Measurements from ENCODE around the gene ITPR3.

The ITPR3 gene

GRCh38 chr6:33656844-33657243 is 35.7 kb downstream of the ITPR3 start:
- no CpG with 5 or more reads among the region's 5 CpGs for WGBS, 2 donors (ENCODE audit: extremely low coverage in 2 of 2, insufficient read length in 2 of 2, insufficient replicate concordance in 1 of 2)

GRCh38 chr6:33658982-33659689 is 38.0 kb downstream of the ITPR3 start:
- Histone ChIP-seq H3K27me3 (ENCODE audit: control insufficient read depth in 3 of 3, insufficient read depth in 3 of 3, low read depth in 1 of 3, low read length in 3 of 3) (no peaks in the 10 kb centered on the region), H3K4me3 (ENCODE audit: low read length in 2 of 2) (no peak overlapping the region), H3K4me1 (ENCODE audit: control insufficient read depth in 2 of 2, insufficient read depth in 1 of 2, low read depth in 1 of 2, low read length in 2 of 2) (peaks cover 4 to 9% of the 10 kb centered on the region in 2 donors), H2BK12ac (ENCODE audit: low read length) (no peak overlapping the region), H2BK5ac (ENCODE audit: low read length) (peak overlapping the region; percentile 54), H3K4ac (ENCODE audit: low read length) (no peak overlapping the region), H3K79me1 (ENCODE audit: low read depth, low read length) (no peaks in the 10 kb centered on the region), H2AFZ (ENCODE audit: low read length) (no peak overlapping the region), H3K14ac (ENCODE audit: low read length) (no peak overlapping the region), H3K36me3 (replicated peaks in 1 of 2; ENCODE audit: control insufficient read depth in 2 of 2, insufficient read depth in 2 of 2, low read length in 2 of 2) (no peaks in the 10 kb centered on the region), H3K23ac (ENCODE audit: low read depth, low read length, poor library complexity) (peak overlapping the region; percentile 6), H2BK120ac (ENCODE audit: low read depth, low read length) (no peak overlapping the region), H2AK5ac (ENCODE audit: low read depth, low read length) (peak overlapping the region; percentile 4), H3K9ac (ENCODE audit: low read depth, low read length, poor library complexity) (no peak overlapping the region), H3K9me3 (replicated peaks in 1 of 2; ENCODE audit: control insufficient read depth in 2 of 2, insufficient read depth in 1 of 2, low read depth in 1 of 2, low read length in 2 of 2) (no peaks in the 10 kb centered on the region), H4K91ac (ENCODE audit: low read depth, low read length, poor library complexity) (no peak overlapping the region), H3K18ac (ENCODE audit: low read length) (peak overlapping the region; percentile 60), H2BK15ac (ENCODE audit: low read length) (no peak overlapping the region), H4K8ac (ENCODE audit: low read depth, low read length) (no peak overlapping the region), H3K4me2 (ENCODE audit: insufficient read depth, low read length, poor library complexity, severe bottlenecking) (no peak overlapping the region), H3K27ac (replicated peaks; ENCODE audit: low read length) (no peak overlapping the region)
- DNase-seq (ENCODE audit: low spot score) = no peak
- WGBS, 2 donors (ENCODE audit: extremely low coverage in 2 of 2, insufficient read length in 2 of 2, insufficient replicate concordance in 1 of 2) = no CpG with 5 or more reads among the region's 16 CpGs

More at GRCh38 chr6:33656844-33657243, 35.7 kb downstream of the ITPR3 start:
- Histone ChIP-seq H4K91ac (ENCODE audit: low read depth, low read length, poor library complexity) (no peak overlapping the region), H3K4me3 (ENCODE audit: low read length in 2 of 2) (no peak overlapping the region), H3K27me3 (ENCODE audit: control insufficient read depth in 3 of 3, insufficient read depth in 3 of 3, low read depth in 1 of 3, low read length in 3 of 3) (no peaks in the 10 kb centered on the region), H3K4me1 (ENCODE audit: control insufficient read depth in 2 of 2, insufficient read depth in 1 of 2, low read depth in 1 of 2, low read length in 2 of 2) (peaks cover 4 to 10% of the 10 kb centered on the region in 2 donors), H3K14ac (ENCODE audit: low read length) (no peak overlapping the region), H3K4me2 (ENCODE audit: insufficient read depth, low read length, poor library complexity, severe bottlenecking) (no peak overlapping the region), H3K23ac (ENCODE audit: low read depth, low read length, poor library complexity) (no peak overlapping the region), H2AK5ac (ENCODE audit: low read depth, low read length) (no peak overlapping the region), H3K4ac (ENCODE audit: low read length) (no peak overlapping the region), H2BK5ac (ENCODE audit: low read length) (no peak overlapping the region), H3K9ac (ENCODE audit: low read depth, low read length, poor library complexity) (no peak overlapping the region), H3K27ac (replicated peaks; ENCODE audit: low read length) (no peak overlapping the region), H3K9me3 (replicated peaks in 1 of 2; ENCODE audit: control insufficient read depth in 2 of 2, insufficient read depth in 1 of 2, low read depth in 1 of 2, low read length in 2 of 2) (peaks cover 0 to 2% of the 10 kb centered on the region in 2 donors), H3K79me1 (ENCODE audit: low read depth, low read length) (no peaks in the 10 kb centered on the region), H2AFZ (ENCODE audit: low read length) (peak overlapping the region; percentile 19), H2BK15ac (ENCODE audit: low read length) (no peak overlapping the region), H2BK12ac (ENCODE audit: low read length) (no peak overlapping the region), H3K36me3 (replicated peaks in 1 of 2; ENCODE audit: control insufficient read depth in 2 of 2, insufficient read depth in 2 of 2, low read length in 2 of 2) (no peaks in the 10 kb centered on the region), H3K18ac (ENCODE audit: low read length) (peak overlapping the region; percentile 20), H2BK120ac (ENCODE audit: low read depth, low read length) (no peak overlapping the region), H4K8ac (ENCODE audit: low read depth, low read length) (no peak overlapping the region)
- no peak for DNase-seq (ENCODE audit: low spot score)

GRCh38 chr6:33659986-33660385 is 38.9 kb downstream of the ITPR3 start:
- Histone ChIP-seq H3K18ac (ENCODE audit: low read length) (peak overlapping the region; percentile 52), H3K4me3 (ENCODE audit: low read length in 2 of 2) (no peak overlapping the region), H2BK12ac (ENCODE audit: low read length) (no peak overlapping the region), H3K9ac (ENCODE audit: low read depth, low read length, poor library complexity) (peak overlapping the region; percentile 24), H3K36me3 (replicated peaks in 1 of 2; ENCODE audit: control insufficient read depth in 2 of 2, insufficient read depth in 2 of 2, low read length in 2 of 2) (no peaks in the 10 kb centered on the region), H4K91ac (ENCODE audit: low read depth, low read length, poor library complexity) (no peak overlapping the region), H2AFZ (ENCODE audit: low read length) (no peak overlapping the region), H3K4me1 (ENCODE audit: control insufficient read depth in 2 of 2, insufficient read depth in 1 of 2, low read depth in 1 of 2, low read length in 2 of 2) (peaks cover 4 to 9% of the 10 kb centered on the region in 2 donors), H2AK5ac (ENCODE audit: low read depth, low read length) (no peak overlapping the region), H2BK15ac (ENCODE audit: low read length) (peak overlapping the region; percentile 65), H3K27me3 (ENCODE audit: control insufficient read depth in 3 of 3, insufficient read depth in 3 of 3, low read depth in 1 of 3, low read length in 3 of 3) (no peaks in the 10 kb centered on the region), H3K14ac (ENCODE audit: low read length) (no peak overlapping the region), H3K9me3 (replicated peaks in 1 of 2; ENCODE audit: control insufficient read depth in 2 of 2, insufficient read depth in 1 of 2, low read depth in 1 of 2, low read length in 2 of 2) (no peaks in the 10 kb centered on the region), H3K79me1 (ENCODE audit: low read depth, low read length) (no peaks in the 10 kb centered on the region), H3K27ac (replicated peaks; ENCODE audit: low read length) (no peak overlapping the region), H3K4ac (ENCODE audit: low read length) (peak overlapping the region; percentile 80), H2BK5ac (ENCODE audit: low read length) (no peak overlapping the region), H4K8ac (ENCODE audit: low read depth, low read length) (no peak overlapping the region), H2BK120ac (ENCODE audit: low read depth, low read length) (no peak overlapping the region), H3K23ac (ENCODE audit: low read depth, low read length, poor library complexity) (peak overlapping the region; percentile 32), H3K4me2 (ENCODE audit: insufficient read depth, low read length, poor library complexity, severe bottlenecking) (no peak overlapping the region)
- WGBS, 2 donors (ENCODE audit: extremely low coverage in 2 of 2, insufficient read length in 2 of 2, insufficient replicate concordance in 1 of 2) = no CpG with 5 or more reads among the region's 6 CpGs
- no peak for DNase-seq (ENCODE audit: low spot score)

GRCh38 chr6:33661106-33661838 is 40.1 kb downstream of the ITPR3 start:
- Histone ChIP-seq H4K8ac (ENCODE audit: low read depth, low read length) (no peak overlapping the region), H3K79me1 (ENCODE audit: low read depth, low read length) (no peaks in the 10 kb centered on the region), H3K9me3 (replicated peaks in 1 of 2; ENCODE audit: control insufficient read depth in 2 of 2, insufficient read depth in 1 of 2, low read depth in 1 of 2, low read length in 2 of 2) (no peaks in the 10 kb centered on the region), H2AK5ac (ENCODE audit: low read depth, low read length) (no peak overlapping the region), H2BK5ac (ENCODE audit: low read length) (no peak overlapping the region), H3K14ac (ENCODE audit: low read length) (no peak overlapping the region), H2BK12ac (ENCODE audit: low read length) (no peak overlapping the region), H3K4me3 (ENCODE audit: low read length in 2 of 2) (no peak overlapping the region), H2AFZ (ENCODE audit: low read length) (no peak overlapping the region), H3K36me3 (replicated peaks in 1 of 2; ENCODE audit: control insufficient read depth in 2 of 2, insufficient read depth in 2 of 2, low read length in 2 of 2) (no peaks in the 10 kb centered on the region), H3K27me3 (ENCODE audit: control insufficient read depth in 3 of 3, insufficient read depth in 3 of 3, low read depth in 1 of 3, low read length in 3 of 3) (no peaks in the 10 kb centered on the region), H4K91ac (ENCODE audit: low read depth, low read length, poor library complexity) (no peak overlapping the region), H3K4me1 (ENCODE audit: control insufficient read depth in 2 of 2, insufficient read depth in 1 of 2, low read depth in 1 of 2, low read length in 2 of 2) (peaks cover 4 to 9% of the 10 kb centered on the region in 2 donors), H3K23ac (ENCODE audit: low read depth, low read length, poor library complexity) (no peak overlapping the region), H3K27ac (replicated peaks; ENCODE audit: low read length) (no peak overlapping the region), H2BK120ac (ENCODE audit: low read depth, low read length) (no peak overlapping the region), H3K18ac (ENCODE audit: low read length) (no peak overlapping the region), H3K4ac (ENCODE audit: low read length) (no peak overlapping the region), H3K9ac (ENCODE audit: low read depth, low read length, poor library complexity) (no peak overlapping the region), H2BK15ac (ENCODE audit: low read length) (no peak overlapping the region), H3K4me2 (ENCODE audit: insufficient read depth, low read length, poor library complexity, severe bottlenecking) (no peak overlapping the region)
- DNase-seq (ENCODE audit: low spot score) = no peak
- WGBS, 2 donors (ENCODE audit: extremely low coverage in 2 of 2, insufficient read length in 2 of 2, insufficient replicate concordance in 1 of 2) = no CpG with 5 or more reads among the region's 10 CpGs

Measured in neuronal stem cell (in vitro differentiated cells).